ENCODE results near the gene OR4B1. TPM values are rescaled to one million over a fixed set of nuclear protein-coding genes. Genes with fewer than 3 reads are reported as not detected.

The OR4B1 gene
- not detected in 2 replicates for total RNA-seq (2021)
- Bru-seq, nascent RNA = not detected
- not detected for BruChase-seq, experiment 1, labeled RNA remaining after a 2-hour chase
- BruChase-seq, experiment 2, labeled RNA remaining after a 6-hour chase = not detected
- long read RNA-seq = 0 reads

- H3K4me1 ChIP-seq (ENCODE audit: insufficient read depth, low read length, poor library complexity, severe bottlenecking) = no peaks in the 10 kb centered on the region
- DNase-seq (ENCODE audit: low spot score) = no peak
- peaks cover 10% of the 10 kb centered on the region for H3K27me3 ChIP-seq (replicated peaks; ENCODE audit: insufficient read depth, low read depth, low read length, poor library complexity)
- TF ChIP-seq EZH2 (IDR thresholded peaks at IDR 0.05; ENCODE audit: borderline replicate concordance, low read depth, low read length, poor library complexity, severe bottlenecking) = no peak
- no peak for TF ChIP-seq CTCF (conservative IDR thresholded peaks at IDR 0.05; ENCODE audit: low read depth, low read length)
- ChIA-PET POLR2A (ENCODE audit: low non-redundant PET) (no interaction called here), CTCF (no interaction called here)
- no peak within 1 kb of the TSS for H3K27ac ChIP-seq (ENCODE audit: low read depth, low read length, poor library complexity, severe bottlenecking)
- BruUV-seq (replicated peaks) = no TSS peak
- no peaks in the 10 kb centered on the region for H3K36me3 ChIP-seq (ENCODE audit: insufficient read depth, low read length, poor library complexity, severe bottlenecking)
- no peak within 1 kb of the TSS for H3K4me3 ChIP-seq (ENCODE audit: low read depth, low read length, poor library complexity, severe bottlenecking)
- intact Hi-C loops (cut with micrococcal nuclease; ENCODE audit: unreplicated experiment) = loop anchor here (10.0 kb wide), 1 partner anchor 1778 kb away; no protein-coding TSS in a partner anchor
- no peaks in the 10 kb centered on the region for H3K9me3 ChIP-seq (ENCODE audit: low read depth, low read length, poor library complexity, severe bottlenecking)
Observed at GRCh38 chr11:48216510-48216909, at the start of gene OR4B1. Gene OR4B1 (plus strand): TSS chr11:48216810. CDS start chr11:48216810, 0 bp downstream.

DNA sequence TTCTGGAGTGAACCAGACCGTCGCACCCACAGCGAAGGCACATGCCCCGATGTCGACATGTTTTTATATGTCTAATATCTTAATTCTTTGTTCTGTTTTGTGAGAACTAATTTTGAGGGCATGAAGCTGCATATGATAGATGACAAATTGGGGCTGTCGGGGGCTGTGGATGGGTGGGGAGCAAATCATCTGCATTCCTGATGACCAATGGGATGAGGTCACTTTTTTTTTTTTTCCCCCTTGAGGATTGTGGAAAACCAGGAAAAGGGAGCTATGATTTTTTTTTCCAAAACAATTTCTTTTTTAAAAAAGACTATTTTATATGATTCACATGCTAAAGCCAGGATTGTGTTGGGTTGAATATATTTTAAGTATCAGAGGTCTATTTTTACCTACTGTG, 49.2 kb upstream of the OR4B1 start:
- CTCF ChIA-PET = no interaction called here
- TF ChIP-seq EZH2 (IDR thresholded peaks at IDR 0.05; ENCODE audit: borderline replicate concordance, low read depth, low read length, poor library complexity, severe bottlenecking) (no peak), CTCF (conservative IDR thresholded peaks at IDR 0.05; ENCODE audit: low read depth, low read length) (no peak)
- no peak overlapping the region for H3K4me3 ChIP-seq (ENCODE audit: low read depth, low read length, poor library complexity, severe bottlenecking)
- no peak for DNase-seq (ENCODE audit: low spot score)
- no TSS peak for BruUV-seq (replicated peaks)
- no peaks in the 10 kb centered on the region for H3K4me1 ChIP-seq (ENCODE audit: insufficient read depth, low read length, poor library complexity, severe bottlenecking)
- no peaks in the 10 kb centered on the region for H3K27me3 ChIP-seq (replicated peaks; ENCODE audit: insufficient read depth, low read depth, low read length, poor library complexity)
- H3K36me3 ChIP-seq (ENCODE audit: insufficient read depth, low read length, poor library complexity, severe bottlenecking) = no peaks in the 10 kb centered on the region
- no peaks in the 10 kb centered on the region for H3K9me3 ChIP-seq (ENCODE audit: low read depth, low read length, poor library complexity, severe bottlenecking)
- intact Hi-C loops (cut with micrococcal nuclease; ENCODE audit: unreplicated experiment) = no loop called here
- POLR2A ChIA-PET (ENCODE audit: low non-redundant PET) = no interaction called here
- H3K27ac ChIP-seq (ENCODE audit: low read depth, low read length, poor library complexity, severe bottlenecking) = no peak overlapping the region

DNA sequence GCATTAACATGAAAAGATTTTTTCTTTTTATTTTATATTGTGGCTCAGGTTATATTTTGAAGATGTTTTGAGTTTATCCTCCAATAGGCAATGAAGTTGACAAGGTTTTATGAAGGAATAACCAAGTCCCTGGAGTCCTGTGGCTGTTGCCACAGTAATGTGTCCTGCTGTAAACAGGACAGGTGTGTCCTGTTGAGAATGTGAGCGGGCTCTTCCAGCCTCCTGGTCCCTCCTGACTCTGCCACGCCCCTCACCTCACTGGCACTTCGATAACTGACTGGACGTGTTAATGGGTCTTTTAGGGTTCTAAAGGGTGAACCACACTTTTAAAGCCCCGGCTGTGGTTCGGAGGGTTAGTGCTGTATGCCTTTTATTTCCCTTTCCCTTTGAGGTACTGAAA, 47.8 kb upstream of the OR4B1 start:
- ChIA-PET POLR2A (ENCODE audit: low non-redundant PET) (no interaction called here), CTCF (no interaction called here)
- no peaks in the 10 kb centered on the region for H3K27me3 ChIP-seq (replicated peaks; ENCODE audit: insufficient read depth, low read depth, low read length, poor library complexity)
- no peaks in the 10 kb centered on the region for H3K36me3 ChIP-seq (ENCODE audit: insufficient read depth, low read length, poor library complexity, severe bottlenecking)
- intact Hi-C loops (cut with micrococcal nuclease; ENCODE audit: unreplicated experiment) = no loop called here
- TF ChIP-seq CTCF (conservative IDR thresholded peaks at IDR 0.05; ENCODE audit: low read depth, low read length) = no peak
- no peak for TF ChIP-seq EZH2 (IDR thresholded peaks at IDR 0.05; ENCODE audit: borderline replicate concordance, low read depth, low read length, poor library complexity, severe bottlenecking)
- H3K4me1 ChIP-seq (ENCODE audit: insufficient read depth, low read length, poor library complexity, severe bottlenecking) = no peaks in the 10 kb centered on the region
- no peaks in the 10 kb centered on the region for H3K9me3 ChIP-seq (ENCODE audit: low read depth, low read length, poor library complexity, severe bottlenecking)
- no peak for DNase-seq (ENCODE audit: low spot score)
- no TSS peak for BruUV-seq (replicated peaks)
- no peak overlapping the region for H3K4me3 ChIP-seq (ENCODE audit: low read depth, low read length, poor library complexity, severe bottlenecking)
- no peak overlapping the region for H3K27ac ChIP-seq (ENCODE audit: low read depth, low read length, poor library complexity, severe bottlenecking)
